T47D (cell line): Measurements from ENCODE around the gene OR52I2.

Experiments used
- DNase-seq, 2 experiments: peaks; one replicate each; pipeline versions ENCODE4 v3.0.0 to v3.0.0-alpha.2; 2011 to 2012; ENCODE audit warnings: low read depth in 1 of 2, low spot score in 1 of 2
- JUND ChIP-seq: IDR thresholded peaks from 2 replicates; pipeline ENCODE4 v1.6.1; 2012; ENCODE audit warnings: low read depth
- in situ Hi-C: cut with HindIII; loops from 2 replicates; pipeline ENCODE4 v1.10.0; 2016; ENCODE audit warnings: low sequenced_read_pairs, low pct_unique_long_range_greater_than_20kb

Gene OR52I2

DNA sequence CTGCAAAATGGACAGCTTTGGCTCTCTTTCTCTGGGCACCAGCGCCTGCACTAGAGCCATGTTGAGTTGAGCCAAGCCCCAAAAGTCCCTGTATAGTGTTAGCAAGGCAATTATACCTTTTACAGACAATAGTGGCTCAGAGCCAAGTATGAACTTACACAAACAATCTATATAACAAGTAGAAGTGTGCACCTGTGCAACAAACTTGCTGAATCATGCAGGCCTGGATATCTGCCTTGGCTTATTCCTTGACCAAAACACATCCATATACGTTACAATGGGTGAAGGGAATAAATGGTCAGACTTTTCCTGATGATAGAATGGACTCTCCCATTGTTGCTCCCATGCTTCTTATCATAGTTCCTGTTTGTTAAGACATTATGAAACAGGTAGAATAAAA, 3.8 kb upstream of the OR52I2 start:
- in situ Hi-C loops: no loop called here
- TF ChIP-seq JUND: no peak
- DNase-seq: peak in 1 of 2 experiments; percentile 2

DNA sequence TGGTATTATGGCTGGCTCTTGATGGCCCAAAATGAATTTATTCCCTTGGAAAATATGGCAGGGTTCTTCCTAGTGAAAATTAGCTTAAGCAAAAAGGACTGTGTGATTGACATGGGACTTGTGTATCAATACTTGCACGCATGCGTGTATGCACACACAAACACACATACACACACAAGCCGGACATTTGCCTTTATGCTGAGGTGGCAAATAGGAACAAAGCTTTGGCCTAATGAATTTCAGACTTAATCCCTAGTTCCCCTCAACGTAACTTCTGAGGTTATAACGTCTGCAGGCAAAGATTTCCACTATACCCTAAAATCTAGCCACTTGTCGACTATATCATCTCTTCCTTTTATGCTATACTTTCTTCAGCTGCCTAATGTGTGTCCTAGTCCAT, 2.9 kb upstream of the OR52I2 start:
- in situ Hi-C loops: no loop called here
- no peak for TF ChIP-seq JUND

DNA sequence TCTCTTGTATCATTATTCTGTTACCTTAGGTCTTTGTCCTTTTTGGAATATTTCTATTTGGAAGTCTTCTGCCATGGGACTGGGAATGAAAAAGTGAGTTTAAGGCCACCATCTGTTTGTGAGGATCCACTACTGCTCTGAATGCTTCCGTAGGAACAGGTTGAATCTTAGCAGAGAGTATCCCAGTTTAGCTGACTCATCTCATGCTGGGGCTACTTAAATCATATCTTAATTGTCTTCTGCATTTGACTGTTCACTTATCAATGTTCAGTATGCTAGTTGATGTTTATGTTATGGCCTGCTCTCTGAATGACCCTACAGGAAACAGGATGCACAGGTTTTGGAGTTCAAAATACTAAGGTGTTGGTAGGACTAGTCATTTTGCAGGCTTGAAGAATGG, 1.4 kb upstream of the OR52I2 start:
- TF ChIP-seq JUND: no peak
- in situ Hi-C loops: no loop called here
- no peak for DNase-seq

More for the DNA sequence above, 2.9 kb upstream of the OR52I2 start:
- no peak for DNase-seq

- no peak for TF ChIP-seq JUND
Measured at GRCh38 chr11:4589017-4589416, 7.5 kb downstream of the OR52I2 start.

GRCh38 chr11:4593739-4594138, 12.2 kb downstream of the OR52I2 start, which contains the start of gene OR52I1:
Gene OR52I1, plus strand, starts transcription at chr11:4594039. Its CDS starts 0 bp downstream, at chr11:4594039.
- no peak for TF ChIP-seq JUND
- DNase-seq: no peak
- in situ Hi-C loops: no loop called here

More at GRCh38 chr11:4589017-4589416, 7.5 kb downstream of the OR52I2 start:
- no peak for DNase-seq
- in situ Hi-C loops: no loop called here

DNA sequence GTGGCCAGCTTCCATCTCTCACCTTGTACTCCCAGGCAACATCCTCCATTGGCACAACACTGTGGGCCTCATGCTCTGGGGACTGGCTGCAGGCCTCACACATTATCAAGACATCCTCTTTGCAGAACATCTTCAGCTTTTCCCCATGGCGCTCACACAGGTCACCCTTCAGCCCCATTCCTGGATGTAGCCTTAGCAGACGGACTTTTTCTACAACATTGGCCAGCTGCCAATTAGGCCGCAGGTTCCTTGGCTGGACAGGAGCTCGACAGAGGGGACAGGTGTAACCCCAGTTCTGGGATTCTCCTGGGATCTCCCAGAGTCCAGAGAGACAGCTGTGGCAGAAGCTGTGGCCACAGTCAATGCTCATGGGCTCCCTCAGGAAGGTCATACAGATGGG, 23.5 kb downstream of the OR52I2 start:
- TF ChIP-seq JUND: no peak
- in situ Hi-C loops: no loop called here
- DNase-seq: no peak

DNA sequence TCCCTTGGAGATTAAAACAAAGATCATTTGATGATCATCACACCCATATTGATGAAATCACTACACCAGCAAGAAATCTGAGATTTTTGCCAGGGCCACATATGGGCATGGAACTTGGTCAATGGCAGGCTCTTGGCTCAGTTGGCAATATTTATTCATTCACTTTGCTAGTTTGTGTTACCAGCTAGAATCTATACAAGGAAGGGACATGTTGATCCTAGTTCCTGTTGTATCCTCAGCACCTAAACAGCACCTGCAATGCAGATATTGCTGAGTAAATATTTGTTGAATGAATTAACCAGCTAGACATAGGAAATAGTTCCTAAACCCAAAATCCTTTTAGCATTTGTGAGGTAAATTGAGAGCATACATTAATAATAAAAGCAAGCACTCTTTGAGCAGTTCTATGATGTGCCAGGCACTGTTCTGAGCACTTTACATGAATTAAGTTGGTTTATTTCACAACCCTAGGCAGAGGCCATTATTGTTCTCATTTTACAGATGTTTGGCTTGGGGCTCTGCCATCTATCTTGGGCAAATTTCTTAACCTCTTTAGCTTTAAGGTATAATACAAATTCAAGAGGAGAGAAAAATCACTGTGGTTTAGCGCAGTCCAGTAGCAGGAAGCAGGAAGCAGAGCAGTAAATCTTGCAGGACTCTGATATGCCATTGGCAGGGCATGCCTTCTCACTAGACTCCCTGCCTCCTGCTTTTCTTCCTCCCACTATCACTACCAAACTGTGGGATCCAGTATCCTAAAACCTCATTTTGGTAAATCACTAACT, 24.9 kb downstream of the OR52I2 start:
- TF ChIP-seq JUND: no peak
- DNase-seq: peak in 1 of 2 experiments; percentile 22
- in situ Hi-C loops: no loop called here

DNA sequence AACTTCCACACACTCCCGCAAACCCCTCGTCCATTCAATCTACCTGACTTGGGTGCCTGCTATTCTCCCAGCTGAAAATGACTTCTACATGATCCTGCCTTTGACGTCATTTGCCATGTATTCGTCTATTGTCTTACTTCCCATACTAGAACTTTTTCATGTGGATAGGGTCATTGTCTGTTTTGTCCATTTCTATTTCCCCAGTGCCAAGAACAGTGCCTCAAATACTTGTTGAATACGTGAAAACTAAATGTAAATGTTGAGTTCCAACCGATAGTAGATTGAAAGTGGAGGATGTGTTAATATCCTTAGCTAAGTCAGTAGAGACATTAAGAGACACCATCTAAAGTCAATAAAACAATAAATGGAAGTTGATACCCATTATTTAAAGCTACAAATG, 25.6 kb downstream of the OR52I2 start:
- TF ChIP-seq JUND: no peak
- in situ Hi-C loops: no loop called here
- DNase-seq: no peak

DNA sequence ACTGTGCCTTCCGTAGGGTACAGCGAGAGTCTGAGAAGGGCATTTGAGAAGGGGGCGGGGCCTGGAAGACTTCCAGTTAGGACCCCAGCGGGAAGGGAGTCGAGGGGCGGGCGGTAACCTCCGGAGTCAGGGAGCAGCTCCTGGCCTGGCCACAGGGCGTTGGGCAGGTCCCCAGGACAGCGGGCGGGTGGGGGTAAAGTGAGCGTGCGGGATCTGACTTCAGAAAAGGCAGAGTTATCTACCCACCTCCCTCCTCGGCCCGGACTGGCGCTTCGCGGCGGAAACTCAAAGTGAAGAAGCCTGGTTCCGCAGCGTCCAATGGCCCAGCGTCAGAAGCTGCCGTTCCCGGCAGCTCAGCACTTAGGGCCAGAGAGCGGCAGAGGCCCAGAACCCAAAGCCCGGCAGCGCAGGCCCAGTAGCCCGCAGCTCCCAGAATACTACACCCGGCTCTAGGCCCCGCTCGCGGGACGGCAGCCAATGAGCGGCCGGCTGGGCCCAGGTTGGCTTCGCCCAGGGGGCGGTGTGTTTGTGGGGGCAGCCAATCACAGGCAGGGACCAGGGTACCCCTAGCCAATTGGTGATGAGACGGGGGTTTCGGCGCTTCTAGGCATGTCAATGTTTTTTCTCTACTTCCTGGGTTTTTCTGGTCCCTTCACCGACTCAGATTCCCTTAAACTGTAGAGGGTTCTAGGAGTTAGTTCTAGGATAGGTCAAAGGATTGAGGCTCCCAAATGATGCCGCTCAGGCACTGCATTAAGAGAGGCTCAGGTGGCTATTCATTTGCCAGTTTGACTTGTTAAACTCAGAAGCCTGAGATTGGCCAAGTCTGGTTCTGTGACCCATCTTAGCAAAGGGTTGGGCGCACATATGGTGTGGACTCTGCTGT, 26.5 kb downstream of the OR52I2 start, which contains the start of gene TRIM68:
Gene TRIM68 (minus strand): TSS at position 451 of the 886 bp plus-strand sequence. CDS start 2,727 bp downstream, outside the sequence.
- in situ Hi-C loops: no loop called here
- TF ChIP-seq JUND: no peak
- peak; percentile 89 to 93 for DNase-seq

- in situ Hi-C loops: no loop called here
- DNase-seq: no peak
- no peak for TF ChIP-seq JUND
Measured at GRCh38 chr11:4610258-4610935, 28.9 kb downstream of the OR52I2 start.

DNA sequence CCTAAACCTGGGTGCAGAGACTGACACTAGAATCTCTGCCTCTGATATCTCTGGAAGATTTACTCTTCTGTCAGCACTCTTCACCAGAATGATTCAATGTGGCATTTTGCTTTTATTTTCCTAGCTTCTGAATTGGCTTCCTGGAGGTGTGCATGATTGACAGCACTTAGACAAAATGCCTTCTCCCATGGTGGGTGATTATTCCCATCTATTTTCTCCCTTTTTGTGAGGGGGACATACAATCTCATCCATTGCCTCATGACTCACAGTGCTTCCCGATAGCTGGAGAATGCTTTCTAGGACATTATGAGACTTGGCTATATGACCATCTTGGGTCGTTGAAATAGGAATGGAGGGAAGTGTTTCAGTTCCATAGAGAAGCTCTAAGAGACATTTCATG, 30.4 kb downstream of the OR52I2 start:
- DNase-seq: no peak
- in situ Hi-C loops: no loop called here
- no peak for TF ChIP-seq JUND

DNA sequence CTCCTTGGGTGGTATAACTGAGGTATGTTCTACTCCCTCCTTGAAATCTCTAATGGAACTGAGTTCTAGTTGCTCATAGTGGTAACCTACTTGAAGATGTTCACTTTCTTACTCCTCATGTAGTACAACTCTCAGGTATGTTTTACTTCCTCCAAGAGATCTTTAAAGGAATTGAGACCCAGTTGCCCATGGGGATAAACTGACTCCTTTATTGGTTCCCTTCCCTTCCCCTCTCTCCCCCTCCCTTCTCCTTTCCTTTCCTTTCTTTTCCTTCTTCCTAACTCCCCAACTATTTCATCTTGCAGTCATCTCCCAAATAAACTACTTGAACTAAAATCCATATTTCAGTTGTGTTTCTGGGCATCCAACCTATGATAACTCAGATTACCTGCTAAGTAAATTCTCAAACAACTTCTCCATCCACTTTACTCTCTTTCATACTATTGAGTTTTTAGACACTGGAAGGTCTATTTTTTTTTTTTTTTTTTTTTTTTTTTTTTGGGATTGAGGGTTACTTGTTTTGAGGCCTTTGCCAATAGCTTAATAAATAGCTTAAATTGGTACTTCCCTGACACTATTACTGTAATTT, 34.4 kb downstream of the OR52I2 start:
- TF ChIP-seq JUND: no peak
- no peak for DNase-seq
- in situ Hi-C loops: no loop called here

GRCh38 chr11:4619514-4619913, 38.0 kb downstream of the OR52I2 start:
- in situ Hi-C loops: no loop called here
- no peak for TF ChIP-seq JUND
- DNase-seq: peak in 1 of 2 experiments; percentile 8
